COLO668 (cell line): ENCODE measurements around the gene BMF.
A peak's percentile ranks its signal among the peaks of the same experiment; 100 is the strongest.
"Not testable (repeated sequence)": the region's sequence is repeated elsewhere in the genome, so short reads cannot be mapped to it uniquely, and the experiment has no call there.

Experiments
- DNase-seq: peaks from one replicate; lab custom pipeline; 2025; ENCODE audit not compliant: unreplicated experiment; lab: John Stamatoyannopoulos, UW

BMF gene

DNA sequence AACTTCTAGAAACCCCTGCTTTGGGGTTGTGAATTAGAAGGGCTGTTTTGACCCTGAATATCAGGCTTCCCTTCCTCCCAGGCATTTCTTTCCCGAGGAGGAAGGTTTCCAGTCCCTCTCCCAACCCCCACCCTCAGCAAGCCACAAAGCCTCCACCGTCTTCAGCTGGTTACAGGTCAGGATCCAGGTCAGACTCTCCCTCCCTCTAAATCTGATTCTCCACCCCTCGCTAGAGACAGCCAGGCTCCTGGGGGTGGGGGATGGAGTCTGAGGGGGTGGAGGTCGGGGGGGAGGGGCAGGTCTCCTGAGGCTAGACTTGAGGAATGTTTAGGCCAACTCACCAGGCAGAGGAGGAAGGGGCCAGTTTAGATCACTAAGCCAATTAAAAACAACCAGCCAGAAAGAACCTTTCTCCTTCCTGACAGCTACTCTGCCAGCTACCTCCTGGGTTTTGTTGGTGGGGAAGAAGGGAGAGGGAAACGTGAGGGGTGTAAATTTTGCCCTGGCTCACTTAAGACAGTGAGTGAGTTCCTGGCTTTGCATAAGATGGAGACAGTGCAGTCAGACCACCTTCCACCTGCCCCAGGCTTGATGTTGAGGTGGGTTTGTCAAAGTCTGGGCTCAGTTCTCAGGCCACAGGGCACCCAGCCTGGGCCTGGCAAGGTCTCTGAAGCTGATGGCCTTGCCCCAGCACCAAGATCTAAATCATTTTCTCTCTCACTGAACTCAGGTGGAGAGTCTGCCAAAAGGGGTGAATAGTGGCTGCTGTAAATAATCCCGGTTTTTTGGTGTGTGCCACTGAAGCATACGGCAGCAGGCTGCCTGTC, 19.5 kb downstream of the BMF start:
- DNase-seq = no peak

DNA sequence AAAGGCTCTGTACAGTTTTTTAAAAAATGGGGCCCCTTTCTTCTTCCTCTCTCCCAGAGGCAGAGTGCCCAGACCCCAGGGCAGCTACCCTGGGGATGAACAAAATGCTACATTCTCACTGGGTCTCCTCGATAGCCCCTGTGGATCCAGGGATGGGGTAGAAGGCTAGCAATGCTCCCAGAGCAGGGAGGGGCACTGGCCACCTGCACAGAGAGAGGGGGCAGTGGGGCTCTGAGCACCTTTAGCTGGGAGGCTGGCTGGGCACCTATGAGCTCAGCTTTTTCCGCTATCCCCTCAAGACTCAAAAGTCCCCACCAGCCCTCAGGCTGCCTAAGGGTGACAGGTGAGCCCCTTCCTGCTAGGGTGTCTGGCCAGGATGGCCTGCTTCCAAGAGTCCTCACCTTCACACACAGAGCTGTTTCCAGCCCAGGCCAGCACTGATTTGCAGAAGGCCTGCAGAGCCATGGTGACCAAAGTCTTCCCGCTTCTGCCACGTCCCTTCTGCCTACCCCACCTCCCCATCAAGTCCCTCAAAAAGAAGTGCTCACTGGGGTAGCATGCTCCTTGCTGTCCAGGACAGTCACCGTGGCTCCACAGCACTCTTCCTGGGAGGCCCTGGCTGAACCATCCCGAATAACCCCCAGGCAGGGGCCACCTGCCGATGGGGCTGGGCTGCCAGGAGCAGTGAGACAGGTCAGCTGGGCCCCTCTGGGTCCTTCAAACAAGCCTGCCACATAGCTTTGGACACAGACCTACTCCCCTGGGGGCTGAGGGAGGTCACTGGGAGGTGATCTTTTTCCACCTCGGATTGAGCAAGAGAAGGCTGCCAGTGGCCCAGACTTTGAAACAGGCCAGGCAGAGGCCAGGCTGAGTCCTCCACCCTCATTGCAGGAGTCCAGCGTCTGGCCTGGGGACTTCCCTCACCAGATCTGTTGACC, 20.4 kb downstream of the BMF start:
- DNase-seq = no peak

DNA sequence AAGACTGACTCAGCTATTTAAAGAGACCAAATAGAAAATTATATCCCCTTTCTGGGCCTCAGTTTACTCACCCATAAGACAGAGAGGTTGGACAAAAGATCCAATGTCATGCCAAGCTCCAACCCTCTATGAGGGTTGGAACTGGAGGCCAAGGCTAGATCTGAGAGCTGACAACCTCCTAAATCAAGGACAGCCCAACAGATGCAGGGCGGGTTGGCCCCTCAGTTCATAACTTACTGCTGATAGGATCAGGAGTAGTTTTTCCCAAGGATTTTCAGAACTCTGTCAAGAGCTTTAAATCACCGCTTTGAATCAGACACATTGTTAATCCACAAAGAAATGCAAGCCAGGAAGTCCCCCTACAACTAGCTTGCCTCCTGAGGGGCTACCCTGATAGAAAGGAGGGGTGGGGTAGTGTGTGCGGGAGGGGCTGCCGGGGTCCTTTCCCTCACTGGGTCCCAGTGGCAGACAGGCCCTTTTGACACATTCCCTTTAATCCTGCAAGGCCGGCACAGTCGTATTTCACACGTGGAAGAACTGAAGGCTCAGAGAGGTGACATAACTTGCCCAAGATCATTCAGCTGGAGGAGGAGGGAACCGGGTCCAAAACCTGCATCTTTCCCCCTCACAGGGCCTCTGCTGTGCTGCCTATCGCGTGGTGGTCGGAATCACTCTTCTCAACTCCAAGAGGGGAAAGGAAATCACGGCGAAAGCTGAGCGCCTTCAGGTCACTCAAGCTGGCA, 21.4 kb downstream of the BMF start:
- no peak for DNase-seq

DNA sequence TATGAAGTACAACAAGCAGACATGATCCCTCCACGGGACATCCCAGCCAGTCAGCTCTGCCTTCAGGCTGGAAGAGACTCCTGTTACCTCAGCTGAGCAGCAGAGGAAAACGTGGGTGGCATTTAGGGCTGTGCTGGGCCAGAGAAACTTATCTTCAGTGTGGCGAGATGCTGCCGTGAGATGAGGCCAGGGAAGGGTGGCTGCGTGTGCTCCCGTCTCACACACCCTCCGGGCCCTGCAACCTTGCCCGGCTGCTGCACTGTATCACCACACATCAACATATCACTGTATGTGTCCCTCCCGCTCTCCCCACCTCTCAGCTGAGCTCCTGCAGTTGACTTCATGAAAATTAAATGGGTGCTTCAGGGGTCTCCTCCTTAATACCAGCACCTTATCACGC, 23.4 kb downstream of the BMF start:
- DNase-seq = no peak

DNA sequence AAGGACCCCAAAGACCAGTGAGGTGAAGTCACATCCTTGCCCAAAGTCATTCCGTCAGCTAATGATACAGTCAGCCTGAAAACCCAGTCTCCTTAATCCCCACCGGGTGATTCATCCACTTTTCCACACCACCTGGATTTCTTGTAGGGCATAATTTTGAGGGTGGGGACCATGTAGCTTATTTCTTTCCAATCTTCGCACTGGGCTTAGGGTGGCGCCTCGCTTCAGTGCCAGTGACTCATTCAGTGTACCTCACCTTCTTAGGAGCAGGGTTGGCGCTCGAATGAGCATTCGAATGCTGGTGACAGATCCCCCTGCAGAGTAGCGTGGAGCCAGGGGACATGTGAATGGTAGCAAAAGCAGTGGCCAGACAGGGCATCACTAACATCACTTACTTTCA, 24.0 kb downstream of the BMF start:
- no peak for DNase-seq

DNA sequence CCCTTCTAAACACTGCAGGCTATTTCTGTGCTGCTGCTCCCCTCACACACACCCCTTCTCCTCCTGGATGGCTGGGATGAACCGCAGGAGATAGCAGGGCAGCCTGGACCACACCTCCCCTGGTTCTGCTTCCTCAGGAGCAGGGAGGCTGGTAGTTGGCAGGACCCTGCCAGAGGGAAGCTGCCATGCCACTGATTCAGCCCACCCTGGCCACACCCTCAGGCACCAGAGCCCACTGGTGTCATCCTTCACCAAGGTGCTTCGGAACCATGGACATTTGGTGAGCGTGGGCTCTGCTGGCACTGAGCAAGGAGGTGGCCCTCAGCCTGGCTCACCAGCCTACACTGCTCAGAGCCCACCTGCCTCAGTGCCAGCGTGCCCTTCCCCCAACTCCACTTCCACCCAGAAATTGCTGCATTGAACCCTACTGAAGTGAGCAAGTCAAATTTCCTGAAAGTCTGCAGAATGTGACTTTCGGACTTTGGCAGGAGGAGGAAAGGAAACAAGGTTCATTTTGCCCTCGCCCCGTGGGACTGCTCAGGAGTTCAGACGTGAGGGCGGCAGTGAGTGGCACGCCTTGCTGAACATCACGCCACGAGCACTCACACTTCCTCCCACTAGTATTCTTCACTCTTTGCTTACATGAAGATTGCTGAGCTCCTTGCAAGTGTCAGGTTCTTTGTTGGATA, 26.3 kb downstream of the BMF start:
- DNase-seq = no peak

DNA sequence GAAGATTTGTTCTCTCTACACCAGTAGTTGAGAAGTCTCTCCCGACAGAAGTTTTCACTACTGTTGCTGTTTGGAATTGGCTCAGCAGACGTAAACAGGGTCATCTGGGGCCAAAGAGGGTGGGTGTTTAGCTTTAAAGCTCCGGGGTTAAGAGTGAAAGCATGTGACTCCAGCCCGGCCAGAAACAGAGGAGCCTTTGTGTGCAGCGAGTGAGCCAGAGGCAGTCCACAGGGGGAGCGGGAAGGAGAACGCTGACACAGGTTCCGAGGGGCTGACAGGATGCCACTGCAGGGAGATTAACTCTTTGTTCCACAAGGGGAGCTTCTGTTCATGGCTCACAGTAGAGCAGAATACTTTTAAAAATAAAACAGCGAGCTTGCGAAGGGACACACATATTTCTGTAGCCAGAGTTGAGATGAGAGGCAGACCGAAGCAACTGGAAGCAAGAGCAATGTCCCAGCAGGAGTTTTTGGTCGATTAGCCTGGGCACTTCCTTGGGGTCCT, 26.9 kb downstream of the BMF start:
- no peak for DNase-seq

DNA sequence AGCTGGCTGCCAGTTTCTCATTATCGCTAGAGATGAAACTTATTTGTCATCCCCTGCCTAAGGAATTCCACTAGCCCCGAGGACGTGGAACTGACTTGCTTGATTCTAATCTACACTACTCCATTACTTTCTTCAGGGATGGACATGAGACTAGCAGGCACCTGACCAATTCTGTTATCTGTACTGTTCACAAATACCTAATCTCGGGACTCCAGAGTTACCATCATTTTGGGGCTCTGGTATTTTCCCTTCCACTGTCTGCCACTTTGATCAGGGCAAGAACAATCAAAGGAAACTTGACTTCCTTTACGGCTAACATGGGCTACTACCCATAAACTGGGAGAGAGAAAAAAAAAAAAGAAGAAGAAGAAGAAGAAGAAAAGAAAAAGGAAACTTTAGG, 27.8 kb downstream of the BMF start:
- no peak for DNase-seq

DNA sequence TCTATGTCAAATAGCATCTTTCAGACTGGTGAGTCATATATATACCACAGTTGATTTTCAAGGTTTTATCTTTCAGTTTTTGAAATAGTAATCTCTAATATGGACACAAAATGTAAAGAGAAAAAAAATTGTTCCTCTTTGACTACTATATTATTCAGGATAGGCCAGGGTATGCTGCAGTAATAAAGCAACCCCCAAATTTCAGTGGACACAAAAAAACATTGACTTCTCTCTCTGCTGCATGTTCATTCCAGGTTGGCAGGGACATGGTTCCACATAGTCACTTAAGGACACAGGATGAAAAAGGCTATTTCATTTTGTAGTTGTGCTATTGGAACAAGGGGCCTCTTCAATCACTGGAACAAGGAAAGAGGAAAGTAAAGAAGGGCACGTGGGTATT, 28.6 kb downstream of the BMF start:
- DNase-seq = no peak

DNA sequence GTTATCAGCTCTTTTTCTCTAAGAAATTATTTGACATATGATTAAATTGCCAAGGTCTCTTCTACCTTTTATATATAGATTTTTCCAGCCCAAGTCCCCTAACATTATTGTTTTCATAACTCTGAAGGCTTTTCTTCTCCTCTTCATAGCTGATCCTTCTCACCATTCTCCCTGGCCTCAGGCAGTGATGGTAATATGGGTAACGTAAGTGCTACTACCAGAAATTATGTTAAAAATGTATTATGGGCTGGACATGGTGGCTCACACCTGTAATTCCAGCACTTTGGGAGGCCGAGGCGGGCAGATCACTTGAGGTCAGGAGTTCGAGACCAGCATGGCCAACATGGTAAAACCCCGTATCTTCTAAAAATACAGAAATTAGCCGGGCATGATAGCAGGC, 29.2 kb downstream of the BMF start:
- no peak for DNase-seq

DNA sequence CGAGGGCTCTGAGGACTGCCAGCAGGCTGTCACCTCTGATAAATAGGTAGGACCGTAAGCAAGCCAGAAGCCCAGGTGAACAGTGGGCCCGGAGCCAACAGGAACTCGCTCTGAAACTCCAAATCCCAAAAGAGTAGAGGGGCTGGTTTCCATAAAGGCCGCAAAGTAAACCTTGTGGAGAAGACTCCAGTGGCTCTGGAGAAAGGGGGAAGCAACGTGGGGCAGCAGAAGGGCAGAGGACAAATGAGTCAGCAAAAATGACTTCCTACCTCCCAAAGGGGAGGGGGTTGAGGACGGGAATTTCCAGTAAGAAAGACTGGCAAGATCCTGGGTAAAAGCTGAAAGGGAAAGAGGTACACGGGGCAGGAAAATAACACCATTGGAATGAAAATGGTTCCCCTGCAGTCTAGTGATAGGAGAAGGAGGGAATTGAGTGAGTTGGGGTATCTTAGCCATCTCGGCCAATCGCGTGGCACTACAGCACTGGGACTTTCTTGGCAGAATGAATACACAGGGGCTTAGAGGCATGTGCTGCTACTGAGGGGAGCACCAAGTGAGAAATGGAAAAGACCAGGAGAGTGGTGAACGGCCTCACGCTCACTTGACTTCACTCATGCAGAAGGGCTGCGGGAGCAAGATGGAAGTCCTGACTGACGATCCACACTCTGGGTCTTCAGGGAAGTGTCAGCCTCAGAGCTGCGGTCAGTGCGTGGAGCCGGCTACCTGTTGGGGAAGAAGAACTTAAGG, 33.2 kb downstream of the BMF start:
- no peak for DNase-seq

DNA sequence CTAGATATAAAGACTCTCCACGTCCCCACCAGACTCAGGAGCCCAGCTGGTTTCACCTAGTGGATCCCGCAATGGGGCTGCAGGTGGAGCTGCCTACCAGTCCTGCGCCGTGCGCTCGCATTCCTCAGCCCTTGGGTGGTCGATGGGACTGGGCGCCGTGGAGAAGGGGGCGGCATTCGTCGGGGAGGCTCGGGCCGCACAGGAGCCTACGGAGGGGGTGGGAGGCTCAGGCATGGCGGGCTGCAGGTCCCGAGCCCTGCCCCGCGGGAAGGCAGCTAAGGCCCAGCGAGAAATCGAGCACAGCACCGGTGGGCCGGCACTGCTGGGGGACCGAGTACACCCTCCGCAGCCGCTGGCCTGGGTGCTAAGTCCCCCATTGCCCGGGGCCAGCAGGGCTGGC, 34.0 kb downstream of the BMF start:
- DNase-seq = not testable (repeated sequence)

DNA sequence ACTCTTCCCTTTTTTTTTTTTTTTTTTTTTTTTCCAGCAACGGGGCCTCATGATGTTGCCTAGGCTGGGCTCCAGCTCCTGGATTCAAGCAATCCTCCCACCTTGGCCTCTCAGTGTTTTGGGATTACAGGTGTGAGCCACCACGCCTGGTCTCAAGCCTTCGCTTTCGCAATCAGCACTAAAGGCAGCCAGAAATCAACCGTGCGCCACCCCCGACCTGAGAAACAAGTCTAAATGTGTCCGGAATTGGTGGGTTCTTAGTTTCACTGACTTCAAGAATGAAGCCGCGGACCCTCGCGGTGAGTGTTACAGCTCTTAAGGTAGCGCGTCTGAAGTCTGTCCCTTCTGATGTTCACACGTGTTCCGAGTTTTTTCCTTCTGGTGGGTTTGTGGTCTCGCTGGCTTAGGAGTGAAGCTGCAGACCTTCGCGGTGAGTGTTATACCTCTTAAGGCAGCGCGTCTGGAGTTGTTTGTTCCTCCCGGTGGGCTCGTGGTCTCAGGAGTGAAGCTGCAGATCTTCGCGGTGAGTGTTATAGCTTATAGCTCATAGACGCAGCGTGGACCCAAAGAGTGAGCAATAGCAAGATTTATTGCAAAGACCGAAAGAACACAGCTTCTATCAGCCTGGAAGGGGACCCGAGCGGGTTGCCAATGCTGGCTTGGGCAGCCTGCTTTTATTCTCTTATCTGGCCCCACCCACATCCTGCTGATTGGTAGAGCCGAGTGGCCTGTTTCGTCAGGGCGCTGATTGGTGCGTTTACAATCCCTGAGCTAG, 34.8 kb downstream of the BMF start:
- not testable (repeated sequence) for DNase-seq

DNA sequence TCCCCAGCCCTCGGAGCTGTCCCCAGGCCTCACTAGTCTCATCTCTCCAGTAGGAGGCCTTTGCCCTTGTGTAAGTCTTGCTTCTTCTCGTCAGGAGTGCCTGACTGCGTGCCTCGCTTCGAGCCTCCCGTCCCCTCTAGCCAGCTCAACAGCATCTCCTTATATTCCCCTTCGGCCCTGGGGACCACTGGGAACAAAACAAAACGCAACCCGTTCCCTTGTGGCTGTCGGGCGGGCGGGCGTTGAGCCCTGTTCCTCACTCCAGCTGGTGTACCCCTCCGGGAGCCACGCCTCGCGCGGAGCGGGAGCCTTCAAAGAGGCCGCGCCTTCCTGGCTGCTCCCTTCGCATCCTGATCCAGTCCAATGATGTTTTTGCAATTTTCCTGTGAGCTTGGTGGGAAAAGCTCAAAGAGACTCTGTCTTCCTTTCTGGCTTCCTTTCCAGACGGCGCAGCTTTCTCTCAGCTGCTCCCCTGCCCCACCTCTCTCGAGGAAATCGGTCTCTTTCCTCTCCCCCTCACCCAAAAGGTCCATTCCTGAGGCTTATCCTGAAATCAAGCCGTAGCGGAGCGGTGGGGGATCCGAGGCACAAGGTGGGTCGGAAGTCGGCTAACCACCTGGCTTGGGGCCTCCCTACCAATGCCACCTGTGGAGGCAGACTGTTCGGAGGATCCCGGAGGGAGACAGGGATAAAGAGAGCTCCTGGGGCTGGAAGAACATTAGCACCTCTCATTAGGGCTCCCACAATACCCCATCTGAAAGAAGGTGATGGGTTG, 36.3 kb downstream of the BMF start:
- DNase-seq = no peak

DNA sequence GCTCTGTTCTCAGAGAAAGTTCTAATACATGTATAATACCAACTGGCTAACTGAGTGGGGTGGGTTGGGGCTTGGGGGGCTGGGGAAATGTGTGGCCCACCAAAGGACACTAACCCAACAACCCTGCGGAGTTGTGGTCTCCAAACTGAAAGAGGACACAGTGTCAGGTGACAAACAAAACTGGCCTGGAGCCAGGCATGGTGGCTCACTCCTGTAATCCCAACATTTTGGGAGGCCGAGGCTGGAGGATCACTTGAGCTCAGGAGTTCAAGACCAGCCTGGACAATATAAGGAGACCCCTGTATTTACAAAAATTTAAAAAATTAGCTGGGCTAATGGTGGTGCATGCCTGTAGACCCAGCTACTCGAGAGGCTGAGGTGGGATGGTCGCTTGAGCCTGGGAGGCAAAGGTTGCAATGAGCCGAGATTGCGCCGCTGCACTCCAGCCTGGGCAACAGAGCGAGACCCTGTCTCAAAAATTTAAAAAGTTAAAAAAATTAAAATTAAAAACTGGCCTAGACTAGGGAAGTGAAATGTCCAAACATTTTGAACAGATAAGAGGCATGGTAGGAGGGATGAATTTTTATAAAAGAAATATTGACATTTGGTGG, 38.0 kb downstream of the BMF start:
- DNase-seq = no peak

DNA sequence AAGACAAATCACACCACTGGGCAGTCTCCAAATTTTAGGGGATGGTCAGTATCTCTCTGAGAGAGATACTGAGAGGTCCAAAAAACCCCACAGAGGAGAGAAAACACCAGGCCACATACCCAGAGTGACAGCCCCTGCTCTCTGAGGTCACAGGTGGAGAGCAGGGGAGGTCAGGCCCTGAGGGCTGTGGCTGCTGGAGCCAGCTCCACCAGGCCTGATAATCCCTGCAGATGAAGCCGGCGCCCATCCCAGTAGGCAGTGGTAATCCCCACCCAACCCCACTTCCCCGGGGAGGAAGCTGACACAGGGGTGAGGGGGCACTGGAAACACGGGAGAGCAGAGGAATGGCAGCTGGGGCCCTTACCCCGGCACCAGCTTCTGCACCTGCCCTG, 38.5 kb downstream of the BMF start:
- peak; percentile 32 for DNase-seq

DNA sequence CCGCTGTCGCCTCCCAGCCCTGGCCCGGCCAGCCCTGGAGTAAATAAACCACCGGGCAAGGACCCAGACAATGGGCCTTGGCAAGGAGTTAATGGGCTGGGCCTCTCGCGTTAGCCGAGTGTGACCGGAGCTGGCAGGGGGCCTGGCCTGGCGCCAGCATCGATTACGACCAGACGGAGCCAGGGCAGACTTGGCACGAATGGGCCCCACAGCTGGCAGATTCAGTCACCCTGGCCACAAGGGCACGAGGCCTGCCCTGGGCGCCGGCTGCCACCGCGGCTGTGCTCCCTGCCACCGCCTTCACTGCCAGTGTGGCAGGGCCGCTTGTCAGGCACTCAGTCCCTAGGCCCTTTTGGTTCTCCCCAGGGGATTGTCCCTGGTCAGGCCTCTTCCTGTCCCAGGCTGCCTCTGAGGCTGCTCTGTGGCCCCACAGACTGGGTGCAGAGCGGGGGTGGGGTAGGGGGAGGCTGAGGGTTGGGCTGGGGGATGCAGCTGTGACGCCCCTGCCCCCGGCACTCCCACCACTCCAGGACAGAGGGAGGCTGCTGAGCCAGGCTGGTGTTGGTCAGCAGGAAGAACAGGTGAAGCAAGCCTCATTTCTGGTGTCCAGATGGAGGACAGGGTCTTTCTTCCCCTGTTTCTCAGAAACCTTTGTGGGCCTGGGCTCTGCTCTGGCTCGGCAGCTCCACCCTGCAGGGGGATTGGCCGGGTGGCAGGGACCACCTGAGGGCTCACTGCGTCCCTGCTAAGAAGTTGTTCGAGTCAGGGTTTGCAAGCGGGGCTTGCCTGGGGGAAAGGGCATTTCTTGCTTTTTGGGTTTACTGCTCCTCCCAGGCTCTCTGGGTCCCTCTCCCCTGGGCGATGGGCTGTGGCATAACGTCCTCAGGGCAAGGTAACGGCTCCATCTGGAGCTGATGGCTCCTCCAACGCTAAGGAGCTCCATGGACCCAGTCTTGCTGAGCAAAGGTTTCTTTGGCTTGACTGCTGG, 39.2 kb downstream of the BMF start:
- DNase-seq = peak; percentile 99
